AG04449 (cell line): ENCODE measurements around the gene MPP1.

Source experiments
- CTCF ChIA-PET: fragments of 350-600 bp; formaldehyde crosslinking; extraction: SDS; loops from one replicate; lab custom pipeline; 2021; ENCODE audit warnings: antibody characterized with exemption; lab: Yijun Ruan, JAX
- POLR2A ChIA-PET: fragments of 400-600, 350-600 bp; formaldehyde crosslinking; extraction: SDS; loops from one replicate; lab custom pipeline; 2020; ENCODE audit warnings: antibody characterized with exemption, inconsistent platforms; lab: Yijun Ruan, JAX
- DNase-seq: peaks from one replicate; pipeline ENCODE4 v3.0.0-alpha.2; 2010; ENCODE audit warnings: low read depth, low spot score
- H3K4me3 ChIP-seq: 2 replicates; pipeline ENCODE4 v1.5.1; 2011; ENCODE audit warnings: low read depth, mild to moderate bottlenecking, control low read depth, low read length
- CTCF ChIP-seq: IDR thresholded peaks from one replicate; pipeline ENCODE4 v1.5.1; 2011; ENCODE audit warnings: mild to moderate bottlenecking, moderate library complexity, low read length, control low read depth, inconsistent platforms; ENCODE audit not compliant: insufficient read depth; ENCODE audit errors: missing control alignments

MPP1 gene

GRCh38 chrX:154738011-154738738 lies 67.1 kb downstream of the MPP1 start:
- DNase-seq, result no peak
- no peak overlapping the region for H3K4me3 ChIP-seq
- no peak for TF ChIP-seq CTCF
- POLR2A ChIA-PET, result no interaction called here
- CTCF ChIA-PET, result interaction anchor here (1.3 to 5.1 kb wide), 3 partner anchors 11 to 22 kb away, joined by 3 to 52 read pairs (median 4); partner anchors contain the start of gene GAB3

- no peak overlapping the region for H3K4me3 ChIP-seq
- ChIA-PET POLR2A (no interaction called here), CTCF (interaction anchor here (1.3 to 5.1 kb wide), 3 partner anchors 10 to 21 kb away, joined by 3 to 52 read pairs (median 4); partner anchors contain the start of gene GAB3)
- no peak for DNase-seq
- no peak for TF ChIP-seq CTCF
These were observed 68.1 kb downstream of the MPP1 start for GRCh38 chrX:154737136-154737535.

GRCh38 chrX:154735695-154736393 lies 69.4 kb downstream of the MPP1 start:
- no peak for TF ChIP-seq CTCF
- POLR2A ChIA-PET, result no interaction called here
- H3K4me3 ChIP-seq, result no peak overlapping the region
- no peak for DNase-seq
- CTCF ChIA-PET, result interaction anchor here (1.1 to 5.1 kb wide), 3 partner anchors 10 to 13 kb away, joined by 3 to 52 read pairs (median 4); partner anchors contain the start of gene GAB3

- ChIA-PET CTCF (no interaction called here), POLR2A (no interaction called here)
- TF ChIP-seq CTCF, result no peak
- no peak for DNase-seq
- no peak overlapping the region for H3K4me3 ChIP-seq
These were observed 71.1 kb downstream of the MPP1 start for GRCh38 chrX:154734061-154734781.

GRCh38 chrX:154733066-154733425 lies 72.2 kb downstream of the MPP1 start:
- ChIA-PET CTCF (interaction anchor here (1.3 kb wide), 1 partner anchor 15 kb away, joined by 5 read pairs; no protein-coding TSS in a partner anchor), POLR2A (no interaction called here)
- no peak for TF ChIP-seq CTCF
- DNase-seq, result no peak
- H3K4me3 ChIP-seq, result no peak overlapping the region
